Measurements from ENCODE around the gene GABPB1.

DNA sequence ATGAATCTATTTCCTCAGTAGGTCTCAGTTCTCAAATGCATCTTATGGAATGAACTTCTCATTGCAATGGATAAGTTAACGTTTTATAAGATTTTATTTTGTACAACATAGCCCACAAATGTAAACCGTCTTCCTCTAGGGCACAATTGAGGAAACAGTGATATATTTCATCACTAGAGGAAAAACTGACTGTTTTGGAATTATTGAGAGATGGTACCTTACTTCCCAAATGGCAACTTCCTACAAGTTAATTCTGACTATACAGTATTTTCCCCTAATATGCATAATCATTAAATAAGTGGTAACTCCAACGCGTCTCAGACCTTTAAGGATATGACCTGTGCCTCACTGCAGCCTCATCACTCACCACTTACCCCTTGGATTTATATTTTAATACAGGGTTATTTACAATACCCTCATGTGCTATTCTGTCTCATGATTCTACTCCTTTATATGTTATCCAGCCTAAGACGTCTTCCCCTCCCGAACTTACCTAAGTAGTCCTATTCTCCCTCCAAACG is 13.3 kb downstream of the GABPB1 start:
- TF ChIP-seq, protein P1, sequence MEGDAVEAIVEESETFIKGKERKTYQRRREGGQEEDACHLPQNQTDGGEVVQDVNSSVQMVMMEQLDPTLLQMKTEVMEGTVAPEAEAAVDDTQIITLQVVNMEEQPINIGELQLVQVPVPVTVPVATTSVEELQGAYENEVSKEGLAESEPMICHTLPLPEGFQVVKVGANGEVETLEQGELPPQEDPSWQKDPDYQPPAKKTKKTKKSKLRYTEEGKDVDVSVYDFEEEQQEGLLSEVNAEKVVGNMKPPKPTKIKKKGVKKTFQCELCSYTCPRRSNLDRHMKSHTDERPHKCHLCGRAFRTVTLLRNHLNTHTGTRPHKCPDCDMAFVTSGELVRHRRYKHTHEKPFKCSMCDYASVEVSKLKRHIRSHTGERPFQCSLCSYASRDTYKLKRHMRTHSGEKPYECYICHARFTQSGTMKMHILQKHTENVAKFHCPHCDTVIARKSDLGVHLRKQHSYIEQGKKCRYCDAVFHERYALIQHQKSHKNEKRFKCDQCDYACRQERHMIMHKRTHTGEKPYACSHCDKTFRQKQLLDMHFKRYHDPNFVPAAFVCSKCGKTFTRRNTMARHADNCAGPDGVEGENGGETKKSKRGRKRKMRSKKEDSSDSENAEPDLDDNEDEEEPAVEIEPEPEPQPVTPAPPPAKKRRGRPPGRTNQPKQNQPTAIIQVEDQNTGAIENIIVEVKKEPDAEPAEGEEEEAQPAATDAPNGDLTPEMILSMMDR (conservative IDR thresholded peaks at IDR 0.05; ENCODE audit: low read depth, low read length), result no peak
- TF ChIP-seq EZH2 (IDR thresholded peaks at IDR 0.05; ENCODE audit: borderline replicate concordance, low read depth, low read length, poor library complexity, severe bottlenecking), result no peak
